ENCODE data around the gene FXYD2.

Gene FXYD2

GRCh38 chr11:117857734-117858414, 33.3 kb upstream of the FXYD2 start:
- no peak for DNase-seq

- no peak for DNase-seq
Measured at GRCh38 chr11:117855912-117856651, 31.5 kb upstream of the FXYD2 start.

GRCh38 chr11:117855186-117855845, 30.8 kb upstream of the FXYD2 start:
- DNase-seq = no peak

GRCh38 chr11:117852309-117852708, 27.8 kb upstream of the FXYD2 start:
- DNase-seq = no peak

GRCh38 chr11:117851852-117852251, 27.3 kb upstream of the FXYD2 start:
- no peak for DNase-seq

GRCh38 chr11:117851106-117851505, 26.6 kb upstream of the FXYD2 start:
- no peak for DNase-seq

GRCh38 chr11:117849781-117850414, 25.4 kb upstream of the FXYD2 start:
- no peak for DNase-seq

- no peak for DNase-seq
Measured at GRCh38 chr11:117843666-117844484, 19.3 kb upstream of the FXYD2 start.

GRCh38 chr11:117842131-117842941, 17.8 kb upstream of the FXYD2 start:
- no peak for DNase-seq

- no peak for DNase-seq
Measured at GRCh38 chr11:117841551-117842031, 17.0 kb upstream of the FXYD2 start.

- no peak for DNase-seq
Measured at GRCh38 chr11:117840881-117841550, 16.5 kb upstream of the FXYD2 start.

- no peak for DNase-seq
Measured at GRCh38 chr11:117839936-117840813, 15.6 kb upstream of the FXYD2 start.

- DNase-seq = no peak
Measured at GRCh38 chr11:117839380-117839881, 14.9 kb upstream of the FXYD2 start.

GRCh38 chr11:117838901-117839300, 14.4 kb upstream of the FXYD2 start:
- no peak for DNase-seq

GRCh38 chr11:117837791-117838190, 13.2 kb upstream of the FXYD2 start:
- DNase-seq = no peak

GRCh38 chr11:117837070-117837776, 12.7 kb upstream of the FXYD2 start:
- DNase-seq = no peak

- DNase-seq = no peak
Measured at GRCh38 chr11:117836077-117836960, 11.8 kb upstream of the FXYD2 start.

GRCh38 chr11:117835576-117835975, 11.0 kb upstream of the FXYD2 start:
- DNase-seq = no peak

Measured in NCI-H1694 (cell line).